Caco-2 (cell line): ENCODE results near the gene CNTNAP5. TPM values are rescaled to one million over a fixed set of nuclear protein-coding genes. Genes with fewer than 3 reads are reported as not detected.

Source experiments
- BruUV-seq: library from RNA; stranded (reverse); fragments of 400-500 nt; replicated peaks from 2 replicates; lab custom pipeline; 2021; lab: Mats Ljungman, UMichigan
- CTCF ChIA-PET: fragments of 300-600 bp; sonication (Branson Sonifier 250); formaldehyde crosslinking; loops from one replicate; lab custom pipeline; 2022; ENCODE audit warnings: antibody characterized with exemption; lab: Charles Lee
- POLR2A ChIA-PET: fragments of 300-600 bp; sonication (Branson Sonifier 250); formaldehyde crosslinking; loops from one replicate; lab custom pipeline; 2022; ENCODE audit warnings: antibody characterized with exemption; lab: Charles Lee
- DNase-seq, 2 experiments: peaks; one replicate each; pipeline versions ENCODE4 v3.0.0 to v3.0.0-alpha.2; 2020 to 2022
- H3K27me3 ChIP-seq: replicated peaks from 2 replicates; pipeline ENCODE4 v1.6.0; 2011; ENCODE audit warnings: low read length; ENCODE audit not compliant: control insufficient read depth, insufficient read depth
- H3K36me3 ChIP-seq: 2 replicates; pipeline ENCODE4 v1.5.1; 2011; ENCODE audit warnings: low read length; ENCODE audit not compliant: control insufficient read depth, insufficient read depth
- H3K4me1 ChIP-seq: fragments of 250-450 bp; sonication (Bioruptor Pico); 2 replicates; pipeline ENCODE4 v1.5.1; 2020; ENCODE audit warnings: mild to moderate bottlenecking
- H3K4me3 ChIP-seq: 2 replicates; pipeline ENCODE4 v1.5.1; 2011; ENCODE audit warnings: low read depth, mild to moderate bottlenecking, control low read depth, low read length
- H3K9me3 ChIP-seq: fragments of 250-450 bp; sonication (Bioruptor Pico); 2 replicates; pipeline ENCODE4 v1.5.1; 2020; ENCODE audit warnings: mild to moderate bottlenecking, moderate library complexity
- H3K27ac Mint-ChIP-seq: one replicate; pipeline ENCODE4 v1.8.0; 2022; ENCODE audit warnings: mixed read lengths; ENCODE audit not compliant: unreplicated experiment
- H3K27me3 Mint-ChIP-seq: one replicate; pipeline ENCODE4 v1.8.0; 2022; ENCODE audit warnings: mixed read lengths; ENCODE audit not compliant: insufficient read depth, unreplicated experiment
- H3K36me3 Mint-ChIP-seq: one replicate; pipeline ENCODE4 v1.8.0; 2022; ENCODE audit warnings: mild to moderate bottlenecking, mixed read lengths; ENCODE audit not compliant: insufficient read depth, unreplicated experiment
- H3K4me1 Mint-ChIP-seq: one replicate; pipeline ENCODE4 v1.8.0; 2022; ENCODE audit warnings: low read depth, mixed read lengths; ENCODE audit not compliant: unreplicated experiment
- H3K4me3 Mint-ChIP-seq: one replicate; pipeline ENCODE4 v1.8.0; 2022; ENCODE audit warnings: mild to moderate bottlenecking, moderate library complexity, mixed read lengths; ENCODE audit not compliant: unreplicated experiment
- H3K9me3 Mint-ChIP-seq: one replicate; pipeline ENCODE4 v1.8.0; 2022; ENCODE audit warnings: mixed read lengths; ENCODE audit not compliant: unreplicated experiment
- CTCF ChIP-seq, 2 experiments: fragments of 200-600 bp in 1 of 2; IDR thresholded peaks; 1 replicate in 1 of 2; 2 replicates in 1 of 2; pipeline versions ENCODE4 v1.5.1 to v1.8.0; 2011 to 2022; ENCODE audit warnings: antibody characterized with exemption in 1 of 2, control low read depth in 1 of 2, inconsistent platforms in 1 of 2, low read depth in 1 of 2, low read length in 1 of 2, mild to moderate bottlenecking in 1 of 2, moderate library complexity in 1 of 2; ENCODE audit not compliant: insufficient read depth in 1 of 2, severe bottlenecking in 1 of 2, unreplicated experiment in 1 of 2
- intact Hi-C: fragments of 100-400 bp; cut with micrococcal nuclease; formaldehyde crosslinking; loops from one replicate; pipeline ENCODE4 v1.10.0; 2022; ENCODE audit not compliant: unreplicated experiment
- total RNA-seq: library from RNA; stranded (reverse); gene quantifications from 2 replicates; pipeline ENCODE4 v1.2.3, GENCODE V29; 2022

The CNTNAP5 gene
- total RNA-seq, 1 experiment from 2014 or later, result 0.14 TPM

DNA sequence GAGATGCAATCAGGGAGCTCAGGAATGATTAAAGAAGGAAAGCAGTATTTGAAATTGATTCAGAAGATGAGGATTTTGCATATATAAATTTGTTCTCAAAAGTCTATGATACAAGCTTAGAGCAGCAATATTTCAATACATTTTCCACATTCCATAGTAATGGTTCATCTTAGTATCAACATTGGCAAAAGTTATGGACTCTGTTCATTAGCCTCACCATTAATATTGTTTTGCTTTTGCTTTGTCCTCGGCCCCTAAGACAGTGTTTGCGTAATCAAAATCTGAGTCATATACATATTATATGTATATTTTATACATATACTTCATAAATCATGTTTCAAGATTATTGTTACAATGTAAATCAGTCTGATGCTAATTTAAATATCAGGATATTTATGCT lies 176.6 kb downstream of the CNTNAP5 start:
- intact Hi-C loops, result no loop called here
- no peaks in the 10 kb centered on the region for H3K4me1 Mint-ChIP-seq
- no TSS peak for BruUV-seq
- no peak for DNase-seq
- Histone ChIP-seq H3K4me3 (no peak overlapping the region), H3K36me3 (no peaks in the 10 kb centered on the region), H3K4me1 (no peaks in the 10 kb centered on the region), H3K9me3 (peaks cover 5% of the 10 kb centered on the region; the same call in 1 of the 2 replicates), H3K27me3 (no peaks in the 10 kb centered on the region)
- no peaks in the 10 kb centered on the region for H3K36me3 Mint-ChIP-seq
- TF ChIP-seq CTCF (IDR thresholded peaks at IDR 0.05; ENCODE audit: insufficient read depth in 1 of 2, low read depth in 1 of 2, low read length in 1 of 2, severe bottlenecking in 1 of 2, unreplicated experiment in 1 of 2), result no peak
- peaks cover 9% of the 10 kb centered on the region for H3K9me3 Mint-ChIP-seq
- peaks cover 4% of the 10 kb centered on the region for H3K27me3 Mint-ChIP-seq
- H3K27ac Mint-ChIP-seq, result no peak overlapping the region
- no peak overlapping the region for H3K4me3 Mint-ChIP-seq
- ChIA-PET CTCF (no interaction called here), POLR2A (no interaction called here)

DNA sequence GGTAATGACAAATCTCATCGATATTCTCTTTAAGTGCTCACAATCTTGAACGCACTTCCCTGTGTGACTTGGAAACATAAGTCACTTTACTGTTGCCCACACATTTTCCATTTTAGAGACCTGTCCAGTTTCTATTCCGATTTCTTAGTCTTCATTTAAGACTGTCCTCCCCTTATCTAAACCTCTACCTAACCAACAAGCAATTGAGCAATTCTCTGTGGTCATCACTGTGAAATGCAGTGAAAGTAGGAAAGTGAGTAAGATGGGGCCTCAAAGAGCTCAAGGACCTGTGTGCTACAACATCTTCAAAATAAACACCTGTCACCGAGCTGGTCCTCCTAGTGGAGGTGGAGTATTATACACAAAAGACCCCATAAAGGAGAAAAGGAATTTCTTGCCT lies 184.4 kb downstream of the CNTNAP5 start:
- Mint-ChIP-seq H3K9me3 (peaks cover 3% of the 10 kb centered on the region), H3K4me3 (no peak overlapping the region), H3K36me3 (no peaks in the 10 kb centered on the region), H3K4me1 (no peaks in the 10 kb centered on the region), H3K27ac (no peak overlapping the region), H3K27me3 (no peaks in the 10 kb centered on the region)
- intact Hi-C loops, result no loop called here
- Histone ChIP-seq H3K9me3 (no peaks in the 10 kb centered on the region), H3K4me3 (no peak overlapping the region), H3K27me3 (no peaks in the 10 kb centered on the region), H3K36me3 (no peaks in the 10 kb centered on the region), H3K4me1 (no peaks in the 10 kb centered on the region)
- ChIA-PET POLR2A (no interaction called here), CTCF (no interaction called here)
- no peak for TF ChIP-seq CTCF (IDR thresholded peaks at IDR 0.05; ENCODE audit: insufficient read depth in 1 of 2, low read depth in 1 of 2, low read length in 1 of 2, severe bottlenecking in 1 of 2, unreplicated experiment in 1 of 2)
- no peak for DNase-seq
- no TSS peak for BruUV-seq

DNA sequence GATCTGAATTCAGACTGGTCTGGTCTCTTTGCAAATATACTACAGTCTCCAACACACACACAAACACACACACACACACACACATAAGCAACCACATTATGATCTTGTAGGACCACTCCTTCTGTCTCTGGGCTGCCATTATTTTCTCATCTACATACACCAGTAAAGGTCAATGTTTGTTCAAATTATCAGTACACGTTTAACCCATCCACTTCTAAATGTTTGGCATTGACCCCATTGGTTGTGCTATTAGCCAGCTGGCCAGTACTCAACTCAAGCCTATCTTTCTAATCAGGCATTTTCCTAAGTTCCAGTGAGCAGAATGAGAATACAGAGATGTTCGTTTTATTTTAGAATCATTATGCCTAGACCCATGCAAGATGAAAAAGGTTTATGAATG lies 186.4 kb downstream of the CNTNAP5 start:
- BruUV-seq, result no TSS peak
- intact Hi-C loops, result no loop called here
- no peak overlapping the region for H3K27ac Mint-ChIP-seq

More for the DNA sequence above, 186.4 kb downstream of the CNTNAP5 start:
- H3K4me1 Mint-ChIP-seq, result no peaks in the 10 kb centered on the region
- no peaks in the 10 kb centered on the region for H3K36me3 Mint-ChIP-seq
- Histone ChIP-seq H3K9me3 (no peaks in the 10 kb centered on the region), H3K27me3 (no peaks in the 10 kb centered on the region), H3K4me1 (no peaks in the 10 kb centered on the region), H3K4me3 (no peak overlapping the region), H3K36me3 (no peaks in the 10 kb centered on the region)
- TF ChIP-seq CTCF (IDR thresholded peaks at IDR 0.05; ENCODE audit: insufficient read depth in 1 of 2, low read depth in 1 of 2, low read length in 1 of 2, severe bottlenecking in 1 of 2, unreplicated experiment in 1 of 2), result no peak
- no peak overlapping the region for H3K4me3 Mint-ChIP-seq
- H3K27me3 Mint-ChIP-seq, result no peaks in the 10 kb centered on the region
- H3K9me3 Mint-ChIP-seq, result no peaks in the 10 kb centered on the region
- ChIA-PET POLR2A (no interaction called here), CTCF (no interaction called here)
- DNase-seq, result no peak
